HepG2 (cell line): ENCODE measurements around the gene SHISA4.

Experiments used
- CTCF ChIP-seq: sonication (generic); formaldehyde crosslinking; IDR thresholded peaks from 2 replicates; pipeline ENCODE4 v1.5.0; 2020; ENCODE audit warnings: mild to moderate bottlenecking, missing genetic modification reagents, moderate library complexity
- ELF1 ChIP-seq: sonication (generic); formaldehyde crosslinking; IDR thresholded peaks from 2 replicates; pipeline ENCODE4 v1.4.0; 2020; ENCODE audit warnings: missing genetic modification reagents
- GATAD2A ChIP-seq: IDR thresholded peaks from 2 replicates; pipeline ENCODE4 v1.6.1; 2016
- MAFK ChIP-seq, 2 experiments: IDR thresholded peaks in 1 of 2; conservative IDR thresholded peaks in 1 of 2; 2 replicates each; pipeline ENCODE4 v1.6.1; 2011; ENCODE audit warnings: improper control_type of control experiment in 2 of 2, low read length in 2 of 2
- NR2C2 ChIP-seq: sonication (generic); formaldehyde crosslinking; IDR thresholded peaks from 2 replicates; pipeline ENCODE4 v1.4.0; 2020; ENCODE audit warnings: missing genetic modification reagents, mild to moderate bottlenecking, moderate library complexity, borderline replicate concordance
- PHF21A ChIP-seq: sonication (generic); formaldehyde crosslinking; IDR thresholded peaks from 2 replicates; pipeline ENCODE4 v1.5.0; 2020; ENCODE audit warnings: mild to moderate bottlenecking, missing genetic modification reagents
- POLR2AphosphoS5 ChIP-seq: IDR thresholded peaks from 2 replicates; pipeline ENCODE4 v1.6.1; 2012; ENCODE audit warnings: low read depth, low read length
- RFX5 ChIP-seq: IDR thresholded peaks from 2 replicates; pipeline ENCODE4 v1.6.1; 2011; ENCODE audit warnings: low read depth, low read length, improper control_type of control experiment
- SMC3 ChIP-seq: IDR thresholded peaks from 2 replicates; pipeline ENCODE4 v1.6.1; 2011; ENCODE audit warnings: low read length, improper control_type of control experiment
- ZBTB1 ChIP-seq: sonication (generic); formaldehyde crosslinking; IDR thresholded peaks from 2 replicates; pipeline ENCODE4 v1.4.0; 2020; ENCODE audit warnings: missing genetic modification reagents, borderline replicate concordance
- ZBTB8A ChIP-seq: sonication (generic); formaldehyde crosslinking; IDR thresholded peaks from 2 replicates; pipeline ENCODE4 v1.4.0; 2020; ENCODE audit warnings: mild to moderate bottlenecking, low read depth, missing genetic modification reagents, borderline replicate concordance
- ZNF18 ChIP-seq: sonication (generic); formaldehyde crosslinking; IDR thresholded peaks from 2 replicates; pipeline ENCODE4 v1.8.0; 2022; ENCODE audit warnings: mild to moderate bottlenecking, missing genetic modification reagents; ENCODE audit not compliant: insufficient replicate concordance
- TF ChIP-seq, protein P1 (sequence below): sonication (generic); formaldehyde crosslinking; IDR thresholded peaks from 2 replicates; pipeline ENCODE4 v1.9.0; 2021; ENCODE audit warnings: missing genetic modification reagents, borderline replicate concordance

GRCh38 chr1:201887116-201887866, 1.4 kb upstream of the SHISA4 start:
- TF ChIP-seq ELF1 (CRISPR knock-in tag) = no peak
- TF ChIP-seq ZBTB8A (CRISPR knock-in tag) = no peak
- TF ChIP-seq POLR2AphosphoS5 = no peak
- no peak for TF ChIP-seq RFX5
- TF ChIP-seq NR2C2 (CRISPR knock-in tag) = no peak
- TF ChIP-seq CTCF = no peak
- TF ChIP-seq, protein P1, sequence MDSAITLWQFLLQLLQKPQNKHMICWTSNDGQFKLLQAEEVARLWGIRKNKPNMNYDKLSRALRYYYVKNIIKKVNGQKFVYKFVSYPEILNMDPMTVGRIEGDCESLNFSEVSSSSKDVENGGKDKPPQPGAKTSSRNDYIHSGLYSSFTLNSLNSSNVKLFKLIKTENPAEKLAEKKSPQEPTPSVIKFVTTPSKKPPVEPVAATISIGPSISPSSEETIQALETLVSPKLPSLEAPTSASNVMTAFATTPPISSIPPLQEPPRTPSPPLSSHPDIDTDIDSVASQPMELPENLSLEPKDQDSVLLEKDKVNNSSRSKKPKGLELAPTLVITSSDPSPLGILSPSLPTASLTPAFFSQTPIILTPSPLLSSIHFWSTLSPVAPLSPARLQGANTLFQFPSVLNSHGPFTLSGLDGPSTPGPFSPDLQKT (CRISPR knock-in tag) = no peak
- TF ChIP-seq PHF21A = no peak
- TF ChIP-seq ZNF18 (CRISPR knock-in tag) = no peak
- TF ChIP-seq ZBTB1 (CRISPR knock-in tag) = no peak
- TF ChIP-seq MAFK (conservative IDR thresholded peaks at IDR 0.05 in 1 of 2, IDR thresholded peaks at IDR 0.05 in 1 of 2; ENCODE audit: low read length in 2 of 2) = no peak
- TF ChIP-seq SMC3 = no peak
- TF ChIP-seq GATAD2A = no peak
